GM18858 (cell line): ENCODE results near the gene ACP2.

Experiments
- ATAC-seq: cut with Tn5 transposase; IDR thresholded peaks from one replicate; pipeline ENCODE4 v1.9.1; 2021; ENCODE audit not compliant: unreplicated experiment

The ACP2 gene

DNA sequence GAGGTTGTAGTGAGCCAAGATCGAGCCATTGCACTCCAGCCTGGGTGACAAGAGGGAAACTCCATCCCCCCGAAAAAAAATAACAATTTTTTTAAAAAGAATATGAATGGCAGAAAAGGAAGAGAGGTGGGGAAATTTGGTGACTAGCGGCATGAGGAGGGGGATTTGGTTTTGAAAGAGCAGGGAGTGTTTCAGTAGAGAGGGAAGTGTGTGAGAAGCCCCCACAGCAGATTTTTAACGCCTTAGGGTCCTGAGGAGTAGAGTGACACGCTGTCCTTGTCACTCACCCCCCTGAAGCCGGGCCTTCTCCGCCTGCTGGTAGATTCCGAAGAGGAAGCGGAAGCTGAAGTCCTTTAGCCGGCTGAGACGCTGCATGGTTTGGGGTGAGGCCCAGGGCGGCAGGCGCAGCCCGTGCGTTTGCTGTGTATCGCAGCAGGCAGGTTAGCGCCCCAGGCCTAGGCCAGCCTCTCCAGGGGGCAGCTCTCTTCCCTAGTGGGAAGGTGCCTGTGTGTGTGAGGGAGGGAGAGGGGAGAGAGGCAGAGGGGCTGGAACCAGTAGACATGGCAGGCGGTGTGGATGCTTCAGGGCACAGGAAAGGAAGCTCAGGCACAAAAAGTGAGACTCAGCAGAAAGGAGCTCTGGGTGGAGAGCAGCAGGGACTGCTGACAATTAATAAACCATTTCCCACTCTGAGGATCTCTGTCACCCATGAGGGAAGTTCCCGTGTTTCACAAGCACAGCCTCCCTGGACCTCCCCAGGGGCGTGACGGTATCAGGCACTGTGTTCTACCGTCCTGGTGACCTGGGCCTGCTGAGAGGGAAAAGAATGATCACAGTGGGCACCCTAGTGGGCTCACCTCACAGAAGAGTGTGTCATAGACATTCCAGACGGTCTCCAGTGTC lies 3.9 kb downstream of the ACP2 start:
- ATAC-seq, result no peak

GRCh38 chr11:47243454-47243853 lies 5.2 kb downstream of the ACP2 start:
- ATAC-seq, result no peak

DNA sequence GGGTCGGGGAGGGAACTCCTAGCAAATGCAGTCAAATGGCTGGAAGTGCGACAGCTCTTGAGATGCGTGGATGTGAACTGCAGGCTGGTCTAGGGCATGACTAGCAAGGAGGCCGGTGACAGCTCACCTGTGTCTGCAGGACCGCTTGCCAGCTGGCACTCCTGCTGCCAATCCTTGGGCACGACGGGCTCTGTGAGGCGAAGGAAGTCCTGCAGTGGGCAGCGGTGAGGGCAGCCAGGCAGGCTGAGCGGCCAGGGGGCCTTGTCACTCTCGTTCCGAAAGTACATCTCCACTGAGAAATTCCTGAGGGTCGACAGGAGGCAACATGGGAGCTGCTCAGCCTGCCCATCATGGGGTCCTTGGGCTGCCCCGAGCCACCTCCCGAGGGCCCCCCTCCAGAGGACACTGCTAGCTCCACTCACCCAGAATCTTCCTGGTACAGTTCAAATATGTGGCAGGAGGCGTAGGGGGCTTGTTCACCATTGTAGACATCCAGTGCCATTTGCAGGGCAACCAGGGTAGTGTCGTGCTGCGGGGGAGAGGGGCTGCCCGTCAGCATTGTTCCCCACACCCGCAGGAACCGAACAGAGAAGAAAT lies 5.9 kb downstream of the ACP2 start:
- ATAC-seq, result no peak

DNA sequence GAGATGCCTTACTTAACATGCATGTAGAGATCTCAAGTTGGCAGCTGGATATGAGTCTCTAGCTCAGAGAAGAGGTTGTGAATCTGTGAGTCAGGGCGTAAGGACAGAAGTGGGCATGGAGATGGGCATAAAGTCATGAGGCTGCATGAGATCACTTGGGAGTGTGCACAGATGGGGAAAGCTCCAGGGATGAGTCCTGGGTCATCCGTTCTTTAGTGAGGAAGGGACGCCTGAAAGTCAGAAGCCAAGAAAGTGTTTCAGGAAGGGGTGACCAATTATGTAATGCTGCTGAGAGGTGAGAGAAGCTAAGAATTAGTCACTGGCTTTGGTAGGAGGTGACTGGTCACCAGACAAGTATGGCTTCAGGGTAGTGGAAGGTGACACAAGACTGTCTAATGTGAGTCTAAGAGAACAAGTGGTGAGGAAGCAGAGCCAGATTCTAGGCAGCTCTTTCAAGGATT lies 6.7 kb downstream of the ACP2 start:
- no peak for ATAC-seq

- no peak for ATAC-seq
Observed at GRCh38 chr11:47239852-47240251, 8.8 kb downstream of the ACP2 start.

- no peak for ATAC-seq
Observed at GRCh38 chr11:47236482-47236881, 12.1 kb downstream of the ACP2 start.

GRCh38 chr11:47235163-47235562 lies 13.5 kb downstream of the ACP2 start:
- ATAC-seq, result no peak

DNA sequence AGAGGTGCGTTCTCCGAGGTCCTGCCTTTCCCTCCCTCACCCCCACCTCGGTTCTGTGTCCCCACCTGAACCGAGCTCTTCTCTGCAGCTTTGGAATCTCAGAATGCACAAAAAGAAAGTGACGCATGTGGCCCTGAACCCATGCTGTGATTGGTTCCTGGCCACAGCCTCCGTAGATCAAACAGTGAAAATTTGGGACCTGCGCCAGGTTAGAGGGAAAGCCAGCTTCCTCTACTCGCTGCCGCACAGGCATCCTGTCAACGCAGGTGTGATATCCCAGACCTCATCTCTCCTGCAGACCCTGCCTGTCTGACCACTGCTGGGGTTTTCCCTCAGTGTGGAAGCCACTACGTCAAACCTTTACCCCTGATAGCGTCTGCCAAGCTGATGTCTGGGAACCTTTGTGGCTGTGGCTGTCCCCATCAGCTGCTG lies 13.9 kb downstream of the ACP2 start:
- no peak for ATAC-seq

DNA sequence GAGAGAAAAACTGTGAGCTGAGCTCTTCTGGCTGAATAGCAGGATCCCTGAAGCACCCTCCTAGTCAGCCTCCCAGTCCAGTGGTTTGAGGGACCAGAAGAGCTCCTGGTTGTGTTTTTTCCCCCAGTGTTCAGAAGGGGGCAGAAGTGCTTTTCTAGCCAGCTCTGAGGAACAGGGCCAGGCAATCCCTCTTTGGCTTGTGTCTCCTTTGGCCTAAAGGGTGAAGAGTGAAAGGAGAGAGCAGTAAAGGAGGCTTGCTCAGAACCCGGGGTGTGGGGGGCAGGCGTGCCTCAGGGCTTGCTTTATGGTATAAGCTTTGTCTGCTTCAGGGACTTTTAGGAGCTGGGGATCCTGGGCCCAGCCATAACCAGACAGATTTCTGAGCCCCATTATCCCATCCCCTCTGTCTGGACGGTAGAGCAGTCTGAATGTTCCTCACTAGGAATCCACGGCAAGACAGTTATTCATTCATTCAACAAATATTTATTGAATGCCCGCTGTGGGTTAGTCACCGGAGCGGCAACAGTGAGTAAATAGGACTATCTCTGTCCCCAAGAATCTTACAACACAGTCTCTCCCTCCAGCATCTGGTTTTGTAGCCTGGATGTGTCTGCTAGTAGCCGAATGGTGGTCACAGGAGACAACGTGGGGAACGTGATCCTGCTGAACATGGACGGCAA lies 14.5 kb downstream of the ACP2 start:
- ATAC-seq, result no peak

- ATAC-seq, result no peak
Observed at GRCh38 chr11:47233051-47233450, 15.6 kb downstream of the ACP2 start.

DNA sequence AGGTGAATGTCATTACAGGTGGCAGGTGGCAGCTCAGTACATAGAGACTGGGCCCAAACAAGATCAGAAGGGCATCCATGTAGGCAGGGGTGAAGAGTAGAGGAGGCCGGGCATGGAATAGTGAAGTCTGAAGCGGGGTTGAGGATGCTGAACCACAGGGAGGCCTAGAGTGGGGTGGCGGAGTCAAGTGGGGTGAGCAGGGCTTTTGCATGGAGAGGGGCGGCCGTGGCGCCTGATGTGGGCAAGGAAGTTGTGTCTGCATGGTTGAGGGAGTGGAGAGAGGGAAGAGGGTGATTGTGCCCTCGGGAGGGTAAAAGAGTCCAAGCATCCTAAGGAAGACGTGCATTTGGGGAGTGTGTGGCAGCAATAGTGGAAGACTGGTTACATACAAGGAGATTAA lies 19.5 kb downstream of the ACP2 start:
- no peak for ATAC-seq

DNA sequence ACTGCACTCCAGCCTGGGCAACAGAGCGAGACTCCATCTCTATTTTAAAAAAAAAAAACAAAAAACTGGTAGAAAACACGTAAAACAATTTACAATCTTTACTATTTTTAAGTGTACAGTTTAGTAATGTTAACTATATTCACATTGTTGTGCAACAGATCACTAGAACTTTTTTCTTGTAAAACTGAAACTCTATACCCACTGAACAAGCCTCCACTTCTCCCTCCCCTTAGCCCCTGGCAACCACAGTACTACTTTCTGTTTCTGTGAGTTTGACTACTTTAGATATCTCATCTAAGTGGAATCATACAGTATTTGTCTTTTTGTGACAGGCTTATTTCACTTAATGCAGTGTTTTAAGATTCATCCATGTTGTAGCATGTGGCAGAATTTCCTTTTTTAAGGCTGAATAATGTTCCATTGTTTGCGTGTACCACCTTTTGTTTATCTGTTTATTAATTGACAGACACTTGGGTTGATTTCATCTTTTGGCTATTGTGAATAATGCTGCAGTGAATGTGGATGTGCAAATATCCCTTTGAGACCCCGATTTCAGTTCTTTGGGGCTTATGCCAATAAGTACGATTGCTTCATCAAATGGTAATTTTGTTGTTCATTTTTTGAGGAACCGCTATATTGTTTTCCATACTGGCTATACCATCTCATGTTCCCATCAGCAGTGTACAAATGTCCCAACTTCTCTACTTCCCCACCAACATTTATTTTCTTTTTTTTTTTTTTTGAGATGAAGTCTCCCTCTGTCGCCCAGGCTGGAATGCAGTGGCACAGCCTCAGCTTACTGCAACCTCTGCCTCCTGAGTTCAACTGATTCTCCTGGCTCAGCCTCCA lies 22.8 kb downstream of the ACP2 start:
- peak; percentile 91 for ATAC-seq

- no peak for ATAC-seq
Observed at GRCh38 chr11:47222696-47223095, 25.9 kb downstream of the ACP2 start.

- ATAC-seq, result no peak
Observed at GRCh38 chr11:47220401-47220821, 28.2 kb downstream of the ACP2 start.

DNA sequence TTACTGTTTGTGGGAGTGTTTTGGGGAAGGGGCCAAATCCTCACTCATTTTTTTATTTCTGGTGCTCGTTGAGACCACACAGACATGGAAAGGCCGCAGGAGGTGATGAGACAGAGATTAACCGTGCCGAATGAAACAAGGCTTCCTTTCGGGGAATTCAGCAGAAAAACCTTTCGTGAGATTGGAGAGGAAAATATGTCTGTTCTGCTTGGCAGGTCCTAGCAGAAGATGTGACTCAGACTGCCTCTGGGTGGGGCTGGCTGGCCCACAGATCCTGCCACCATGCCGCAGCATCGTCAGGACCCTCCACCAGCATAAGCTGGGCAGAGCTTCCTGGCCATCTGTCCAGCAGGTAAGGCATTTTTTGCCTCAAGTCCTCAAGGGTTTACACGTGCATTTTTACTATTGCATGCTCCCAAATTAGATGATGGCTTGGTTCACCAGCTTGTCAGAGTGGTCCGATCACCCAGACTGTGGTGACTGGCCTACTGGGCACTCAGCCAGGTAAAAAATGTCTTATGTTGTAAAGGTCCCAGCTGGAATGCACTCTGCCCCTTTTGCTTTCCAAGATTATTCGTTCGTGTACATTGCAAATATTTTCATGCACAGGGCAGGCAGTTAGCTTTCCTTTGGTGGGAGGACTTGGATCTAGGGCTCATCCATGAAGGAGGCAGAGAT lies 32.4 kb downstream of the ACP2 start:
- peak; percentile 29 for ATAC-seq

DNA sequence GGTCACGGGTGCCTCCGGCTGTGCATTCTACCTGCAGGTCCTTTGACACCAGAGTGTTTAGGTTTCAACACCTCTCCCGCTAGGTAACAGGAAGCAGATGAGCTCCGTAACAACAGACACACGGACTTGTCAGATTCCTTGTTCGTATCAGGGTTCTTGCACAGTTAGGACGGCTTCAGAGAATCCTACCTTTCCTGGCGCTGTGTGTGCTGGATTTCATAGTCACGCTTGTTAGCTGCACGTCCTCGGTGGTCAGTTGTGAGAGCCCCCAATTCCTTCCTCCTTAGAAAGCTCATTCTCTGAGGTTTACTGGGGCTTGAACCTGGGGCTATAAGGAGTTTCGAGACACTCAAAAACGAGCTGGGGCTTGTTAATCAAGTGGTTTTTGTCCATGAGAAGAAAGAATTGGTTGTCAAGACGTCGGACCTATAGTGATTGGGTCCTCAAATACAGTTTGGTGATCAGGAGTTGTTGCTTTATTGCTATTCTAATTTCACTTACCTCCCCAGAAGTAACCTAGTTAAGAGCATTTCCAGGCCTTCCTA lies 33.2 kb downstream of the ACP2 start:
- no peak for ATAC-seq

DNA sequence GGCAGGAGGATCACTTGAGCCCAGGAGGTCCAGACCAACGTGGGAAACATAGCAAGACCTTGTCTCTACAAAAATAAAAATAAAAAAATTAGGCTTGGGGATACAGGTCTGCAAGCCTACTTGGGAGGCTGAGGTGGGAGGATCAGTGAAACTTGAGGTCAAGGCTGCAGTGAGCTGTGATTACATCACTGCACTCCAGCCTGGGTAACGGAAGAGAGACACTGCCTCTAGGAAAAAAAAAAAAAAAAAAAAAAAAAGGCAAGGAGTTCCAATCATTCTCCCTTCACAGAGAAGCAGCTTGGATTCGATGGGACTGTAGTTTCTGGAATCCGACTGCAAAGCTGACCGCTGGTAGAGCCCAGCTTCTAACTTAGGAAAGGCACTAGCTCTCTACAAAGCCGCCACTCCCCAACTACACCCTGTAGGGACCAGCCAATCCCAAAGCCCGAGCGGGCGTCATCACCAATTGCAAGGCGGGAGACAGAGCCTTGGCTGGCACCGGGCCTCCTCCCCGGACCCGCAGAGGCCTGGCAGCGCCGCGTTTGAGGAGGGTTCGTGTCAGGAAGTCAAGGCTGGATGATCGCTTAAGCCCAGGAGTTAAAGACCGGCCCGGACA lies 34.6 kb downstream of the ACP2 start:
- peak; percentile 69 for ATAC-seq

GRCh38 chr11:47212938-47213337 lies 35.7 kb downstream of the ACP2 start:
- ATAC-seq, result no peak

DNA sequence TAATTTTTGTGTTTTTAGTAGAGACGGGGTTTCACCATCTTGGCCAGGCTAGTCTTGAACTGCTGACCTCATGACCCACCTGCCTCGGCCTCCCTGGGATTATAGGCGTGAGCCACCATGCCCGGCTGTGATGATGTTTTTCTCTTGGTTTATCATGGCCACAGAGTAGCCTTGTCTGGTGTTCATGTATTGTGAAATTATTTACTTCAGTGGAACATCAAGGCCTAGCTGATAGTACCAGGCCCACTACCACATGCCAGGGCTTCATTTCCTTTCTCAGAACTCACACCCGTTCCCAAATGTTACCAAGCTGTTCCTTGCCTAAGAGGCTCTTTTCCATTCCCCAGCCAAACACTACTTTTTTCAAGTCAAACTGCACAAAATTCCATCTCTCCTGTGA lies 40.0 kb downstream of the ACP2 start:
- no peak for ATAC-seq
